Measurements from ENCODE around the gene PPIL6.
"Not testable (repeated sequence)": the region's sequence is repeated elsewhere in the genome, so short reads cannot be mapped to it uniquely, and the experiment has no call there.

The PPIL6 gene

DNA sequence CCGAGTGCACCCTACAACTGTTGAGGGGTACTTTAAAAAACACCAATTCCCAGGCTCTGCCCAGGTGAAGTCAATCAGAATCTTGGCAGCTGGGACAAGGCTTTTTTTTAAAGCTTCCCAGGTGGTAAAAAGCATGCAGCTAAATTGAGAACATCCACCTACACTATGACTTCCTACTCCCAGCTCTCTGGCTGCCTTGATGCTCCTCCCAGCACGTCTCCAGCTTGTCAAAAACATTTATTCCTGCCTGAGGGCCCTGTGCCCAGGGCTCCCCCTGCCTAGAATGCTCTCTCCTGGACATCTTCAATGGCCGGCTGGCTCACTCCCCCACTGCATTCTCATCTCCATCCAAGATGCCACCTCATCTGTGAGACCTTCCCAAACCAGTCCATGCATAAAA lies 32.7 kb upstream of the PPIL6 start:
- Mint-ChIP-seq H3K4me3 (peak overlapping the region; percentile 22), H3K27ac (peak overlapping the region; percentile 35), H3K36me3 (peaks cover 100% of the 10 kb centered on the region)

DNA sequence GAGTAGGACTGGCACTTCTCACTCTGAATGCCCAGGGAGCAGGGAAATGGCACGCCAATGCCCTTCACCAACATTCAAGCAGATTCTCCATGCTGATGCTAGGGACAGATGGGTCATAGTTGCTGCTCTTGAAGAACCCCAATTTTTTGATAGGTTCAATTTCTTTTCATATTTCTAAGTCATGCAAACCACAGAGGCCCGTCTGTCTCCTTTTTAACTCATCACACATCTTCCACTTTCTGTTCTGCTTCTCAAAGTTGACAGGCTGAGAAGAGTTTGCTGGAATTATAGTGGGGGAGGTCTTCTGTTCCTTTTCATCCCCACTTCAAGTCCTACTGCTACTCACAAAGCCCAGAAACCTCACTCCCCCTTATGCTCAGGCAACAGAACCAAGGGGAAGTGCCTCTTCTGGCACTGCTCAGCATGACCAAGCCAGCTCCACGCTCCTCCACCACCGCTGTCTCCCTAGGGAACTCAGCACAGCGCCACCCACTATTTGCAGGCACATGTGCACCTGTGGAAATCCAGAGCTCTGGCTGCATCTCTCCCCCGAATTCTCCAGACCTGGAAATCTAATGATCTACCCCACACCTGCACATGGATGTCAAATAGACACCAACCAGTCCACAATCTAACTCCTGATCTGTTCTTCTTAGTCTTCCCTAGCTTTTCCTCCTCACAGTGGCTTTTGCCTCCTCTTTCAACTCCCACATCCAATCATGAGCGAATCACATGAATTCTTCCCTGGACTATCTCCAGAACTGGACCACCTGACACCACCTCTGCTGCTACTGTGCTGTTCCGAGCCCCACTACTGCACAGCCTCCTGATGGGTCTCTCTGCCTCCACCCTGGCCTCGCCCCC lies 31.9 kb upstream of the PPIL6 start:
- Mint-ChIP-seq H3K4me1 (peaks cover 58% of the 10 kb centered on the region), H3K27ac (peak overlapping the region; percentile 35), H3K4me3 (peak overlapping the region; percentile 22), H3K36me3 (peaks cover 100% of the 10 kb centered on the region), H3K9me3 (no peaks in the 10 kb centered on the region)
- DNase-seq (ENCODE audit: low spot score in 2 of 2) (peak in 1 of 2 donors; percentile 49), ATAC-seq (peak; percentile 59)

More for the DNA sequence above, 32.7 kb upstream of the PPIL6 start:
- DNase-seq (ENCODE audit: low spot score in 2 of 2) (peak in 1 of 2 donors; percentile 46), ATAC-seq (no peak)
- Mint-ChIP-seq H3K9me3 (no peaks in the 10 kb centered on the region), H3K4me1 (peaks cover 65% of the 10 kb centered on the region)

DNA sequence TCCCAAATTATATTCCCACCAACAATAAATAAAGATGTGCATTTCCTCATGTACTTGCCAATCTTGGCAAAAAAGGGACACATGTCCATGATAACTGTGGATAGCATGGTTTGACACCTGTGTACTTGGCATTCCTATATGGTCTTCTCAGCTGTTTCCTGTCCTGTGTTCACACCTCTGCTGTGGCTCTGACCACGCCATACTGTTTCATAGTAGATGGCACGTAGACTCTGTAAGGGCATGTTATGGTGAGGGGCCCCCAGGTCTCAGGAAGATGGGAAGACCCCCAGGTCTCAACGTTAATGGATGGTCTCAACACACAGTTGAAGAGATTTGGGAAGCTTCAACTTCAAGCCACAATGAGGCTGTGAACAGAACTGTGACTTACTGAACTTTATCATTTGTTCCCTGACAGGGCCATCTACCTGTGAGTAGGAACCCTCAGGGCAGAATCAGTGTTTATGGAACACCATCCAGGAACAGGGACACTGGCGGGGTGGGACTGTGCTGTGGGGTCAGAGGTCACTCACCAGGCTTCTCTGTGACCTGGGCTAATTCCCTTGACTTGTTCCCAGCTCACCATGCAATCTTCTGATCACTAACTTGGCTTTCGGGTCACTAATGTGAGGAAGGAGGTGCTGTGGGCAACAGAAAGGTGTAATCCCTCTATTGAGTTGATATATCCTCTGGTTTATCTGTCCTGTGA lies 30.8 kb upstream of the PPIL6 start:
- DNase-seq (ENCODE audit: low spot score in 2 of 2) (peak in 1 of 2 donors; percentile 36), ATAC-seq (no peak)
- H3K36me3 Mint-ChIP-seq, result peaks cover 100% of the 10 kb centered on the region
- peak overlapping the region; percentile 35 for H3K27ac Mint-ChIP-seq
- H3K9me3 Mint-ChIP-seq, result no peaks in the 10 kb centered on the region
- H3K4me1 Mint-ChIP-seq, result peaks cover 54% of the 10 kb centered on the region
- H3K4me3 Mint-ChIP-seq, result peak overlapping the region; percentile 22

DNA sequence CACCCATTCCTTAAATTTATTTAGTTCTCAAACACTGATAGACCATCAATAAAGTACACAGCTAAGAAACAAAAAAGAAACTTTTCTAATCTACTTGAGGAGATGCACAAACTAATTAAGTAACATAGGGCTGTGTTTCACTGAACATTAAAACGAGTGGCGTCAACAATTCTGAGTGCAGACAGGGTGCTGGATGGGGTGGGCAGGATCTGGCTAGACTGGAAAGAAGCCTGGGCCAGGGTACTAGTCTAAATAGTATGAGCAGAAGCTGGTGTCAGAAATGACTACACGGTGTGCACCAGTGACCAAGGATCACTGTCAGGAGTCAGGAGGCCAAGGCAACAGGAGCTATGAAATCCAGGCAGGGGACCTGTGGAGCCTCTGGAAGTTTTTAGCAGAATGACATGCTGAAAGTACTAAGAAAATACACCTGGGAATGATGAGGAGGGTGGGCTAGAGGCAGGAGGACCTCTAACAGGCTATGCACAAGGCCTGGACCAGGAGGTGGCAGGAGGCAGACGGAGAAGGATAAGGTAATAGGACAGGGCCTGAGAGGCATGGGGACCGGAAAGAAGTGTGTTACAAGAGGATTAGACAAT lies 29.3 kb upstream of the PPIL6 start:
- no peaks in the 10 kb centered on the region for H3K9me3 Mint-ChIP-seq
- DNase-seq (ENCODE audit: low spot score in 2 of 2) (peak in 1 of 2 donors; percentile 39), ATAC-seq (no peak)
- peaks cover 100% of the 10 kb centered on the region for H3K36me3 Mint-ChIP-seq
- H3K4me1 Mint-ChIP-seq, result peaks cover 43% of the 10 kb centered on the region
- no peak overlapping the region for H3K4me3 Mint-ChIP-seq
- H3K27ac Mint-ChIP-seq, result peak overlapping the region; percentile 63

DNA sequence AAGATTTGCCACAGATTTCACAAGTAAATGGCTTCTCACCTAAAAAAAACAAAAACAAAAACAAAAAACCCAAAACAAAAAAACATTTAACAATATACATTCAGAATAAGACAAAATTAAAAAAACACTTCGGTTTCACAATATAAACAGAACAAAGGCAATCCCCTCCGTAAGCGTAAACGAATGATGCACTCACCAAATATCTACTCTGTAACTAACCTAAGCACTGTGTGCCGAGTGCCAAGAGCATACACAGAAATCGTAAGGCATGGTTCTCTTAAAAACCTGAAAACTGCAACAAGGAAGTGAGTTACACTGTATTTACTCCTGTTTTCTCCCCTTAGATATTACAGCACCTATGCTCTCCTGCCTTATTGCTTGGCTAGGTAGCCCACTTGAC lies 27.3 kb upstream of the PPIL6 start:
- ATAC-seq, result no peak
- H3K4me1 Mint-ChIP-seq, result peaks cover 38% of the 10 kb centered on the region
- H3K36me3 Mint-ChIP-seq, result peaks cover 100% of the 10 kb centered on the region

DNA sequence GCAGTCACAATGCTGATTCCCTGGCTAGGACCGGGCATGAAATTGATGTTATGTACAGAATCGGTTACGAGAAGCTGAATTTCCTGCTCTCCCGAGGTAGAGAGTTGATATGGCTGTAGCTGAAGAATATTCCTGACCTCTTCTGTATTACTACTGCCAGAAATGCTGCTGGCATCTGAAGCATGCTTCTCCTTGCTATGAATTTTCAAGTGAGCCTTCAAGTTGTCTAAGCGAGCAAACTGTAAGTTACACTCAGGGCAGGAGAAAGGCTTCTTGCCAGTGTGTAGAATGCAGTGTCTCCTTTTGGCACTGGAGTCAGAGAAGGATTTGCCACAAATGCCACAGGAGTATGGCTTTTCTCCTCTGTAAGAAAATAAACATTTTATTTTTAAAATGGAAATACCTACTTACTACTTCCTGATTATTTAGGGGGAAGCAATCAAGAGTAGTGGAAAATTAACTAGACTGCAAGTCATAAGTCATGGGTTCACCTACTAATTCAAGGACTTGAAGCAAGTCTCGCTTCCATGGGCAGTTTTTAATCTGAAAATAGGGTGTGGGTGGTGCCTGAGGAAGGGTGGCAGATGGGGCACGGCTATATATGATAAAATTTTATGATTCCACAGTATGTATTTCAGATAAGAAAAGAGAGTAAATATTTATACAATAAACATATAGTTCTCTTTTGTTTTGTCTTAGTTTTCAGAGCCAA lies 25.9 kb upstream of the PPIL6 start:
- no peak for ATAC-seq
- Mint-ChIP-seq H3K27ac (no peak overlapping the region), H3K4me1 (peaks cover 25% of the 10 kb centered on the region), H3K9me3 (no peaks in the 10 kb centered on the region), H3K36me3 (peaks cover 100% of the 10 kb centered on the region), H3K4me3 (no peak overlapping the region)
- DNase-seq (ENCODE audit: low spot score in 2 of 2), result peak in 1 of 2 donors; percentile 28

More for the DNA sequence above, 27.3 kb upstream of the PPIL6 start:
- DNase-seq (ENCODE audit: low spot score in 2 of 2), result no peak
- Mint-ChIP-seq H3K9me3 (no peaks in the 10 kb centered on the region), H3K4me3 (no peak overlapping the region), H3K27ac (peak overlapping the region; percentile 1)

DNA sequence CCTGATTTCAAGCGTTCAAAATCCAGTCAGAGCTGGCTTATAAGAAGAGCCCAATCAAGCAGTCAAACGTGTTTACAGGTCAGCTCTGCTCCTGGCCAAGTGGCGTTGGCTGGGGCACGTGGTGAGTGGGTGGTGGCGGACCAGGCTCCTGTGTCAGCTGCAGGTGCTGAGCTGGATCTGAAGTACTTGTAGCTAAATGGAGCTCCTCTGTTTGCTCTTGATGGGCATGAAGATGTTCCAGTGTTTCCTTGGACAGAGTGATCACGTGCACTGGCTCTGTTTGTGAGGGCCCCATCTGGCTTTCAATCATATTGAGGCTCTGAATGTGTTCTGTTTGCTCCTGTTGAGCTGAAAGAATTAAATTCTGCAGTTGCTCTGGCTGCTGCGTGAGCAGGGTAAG lies 25.3 kb upstream of the PPIL6 start:
- DNase-seq (ENCODE audit: low spot score in 2 of 2) (peak in 1 of 2 donors; percentile 36), ATAC-seq (no peak)
- no peak overlapping the region for H3K4me3 Mint-ChIP-seq
- H3K9me3 Mint-ChIP-seq, result no peaks in the 10 kb centered on the region
- peaks cover 100% of the 10 kb centered on the region for H3K36me3 Mint-ChIP-seq
- no peak overlapping the region for H3K27ac Mint-ChIP-seq
- H3K4me1 Mint-ChIP-seq, result peaks cover 19% of the 10 kb centered on the region

DNA sequence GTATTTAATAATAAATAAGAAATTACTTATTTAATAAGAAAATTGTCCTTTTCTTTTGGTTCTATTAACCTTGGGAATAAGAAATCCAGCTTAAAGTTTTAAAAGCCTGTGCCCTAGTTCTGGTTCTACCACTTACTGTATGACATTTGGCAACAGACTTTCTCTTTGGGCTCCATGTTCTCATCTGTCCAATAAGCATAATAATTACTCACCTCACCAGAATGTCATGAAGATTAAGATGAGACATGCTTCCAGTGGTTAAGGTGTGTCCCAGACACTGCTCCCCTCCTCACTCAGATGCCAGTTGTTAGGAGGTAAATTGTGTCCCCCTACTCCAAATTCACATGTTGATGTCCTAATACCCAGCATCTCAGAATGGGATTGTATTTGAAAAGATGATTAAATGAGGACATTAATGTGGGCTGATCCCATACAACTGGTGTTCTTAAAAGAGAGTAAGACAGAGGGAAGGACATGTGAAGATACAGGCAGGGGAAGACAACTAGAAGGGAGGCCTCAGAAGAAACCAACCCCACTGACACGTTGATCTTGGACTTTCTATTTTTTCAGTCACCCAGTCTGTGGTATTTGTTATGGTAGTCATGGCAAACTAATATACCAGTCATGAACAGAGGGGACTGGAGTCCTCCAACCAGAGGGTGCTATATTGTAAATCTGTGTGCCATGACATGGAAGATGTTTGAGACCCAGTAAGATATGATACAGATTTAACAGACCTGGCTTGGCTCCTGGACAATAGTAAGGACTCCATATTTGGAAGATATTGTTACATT lies 21.5 kb upstream of the PPIL6 start:
- H3K4me3 Mint-ChIP-seq, result no peak overlapping the region

DNA sequence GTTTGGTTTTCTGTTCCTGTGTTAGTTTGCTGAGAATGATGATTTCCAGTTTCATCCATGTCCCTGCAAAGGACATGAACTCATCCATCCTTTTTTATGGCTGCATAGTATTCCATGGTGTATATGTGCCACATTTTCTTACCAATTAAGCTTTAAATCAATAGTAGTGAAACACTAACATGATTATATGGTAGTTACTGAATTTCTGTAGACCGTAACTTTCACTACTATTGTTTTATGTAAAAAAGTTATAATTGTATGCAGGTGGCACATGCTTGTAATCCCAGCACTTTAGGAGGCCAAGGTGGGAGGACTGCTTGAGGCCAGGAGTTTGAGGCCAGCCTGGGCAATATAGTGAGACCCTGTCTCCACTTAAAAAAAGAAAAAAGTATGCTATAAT lies 20.8 kb upstream of the PPIL6 start:
- not testable (repeated sequence) for H3K27ac Mint-ChIP-seq

More for the DNA sequence above, 21.5 kb upstream of the PPIL6 start:
- peak overlapping the region; percentile 64 for H3K27ac Mint-ChIP-seq
- H3K4me1 Mint-ChIP-seq, result peaks cover 35% of the 10 kb centered on the region
- no peaks in the 10 kb centered on the region for H3K9me3 Mint-ChIP-seq
- peaks cover 83% of the 10 kb centered on the region for H3K36me3 Mint-ChIP-seq
- peak; percentile 52 for ATAC-seq
- no peak for DNase-seq (ENCODE audit: low spot score in 2 of 2)

DNA sequence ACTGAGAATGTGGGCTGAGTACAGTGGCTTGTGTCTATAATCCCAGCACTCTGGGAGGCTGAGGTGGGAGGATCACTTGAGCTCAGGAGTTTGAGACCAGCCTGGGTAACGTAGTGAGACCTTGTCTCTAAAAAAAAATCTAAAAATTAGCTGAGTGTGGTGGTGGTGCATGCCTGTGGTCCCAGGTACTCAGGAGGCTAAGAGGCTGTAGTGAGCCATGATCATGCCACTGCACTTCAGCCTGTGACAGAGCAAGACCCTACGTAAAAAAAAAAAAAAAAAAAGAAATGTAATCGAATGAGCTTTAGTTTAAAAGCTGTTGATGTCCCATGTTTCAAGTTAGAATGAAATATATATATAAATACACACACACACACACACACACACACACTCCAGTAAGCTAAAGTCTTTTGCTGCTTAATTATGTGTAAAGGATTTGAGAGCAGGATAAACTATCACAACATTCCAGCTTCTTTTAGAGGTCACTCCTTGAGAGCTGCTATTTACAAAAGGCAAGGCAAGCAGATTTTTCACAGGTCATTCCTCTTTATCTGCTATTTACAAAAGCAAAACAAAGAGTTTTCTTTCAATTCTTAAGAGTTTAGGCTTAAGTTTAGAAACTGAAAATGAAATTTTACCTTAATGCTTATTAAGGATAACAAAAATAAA lies 19.9 kb upstream of the PPIL6 start:
- H3K36me3 Mint-ChIP-seq, result peaks cover 70% of the 10 kb centered on the region
- ATAC-seq (no peak), DNase-seq (ENCODE audit: low spot score in 2 of 2) (no peak)
- H3K4me1 Mint-ChIP-seq, result peaks cover 44% of the 10 kb centered on the region
- H3K4me3 Mint-ChIP-seq, result no peak overlapping the region
- H3K27ac Mint-ChIP-seq, result no peak overlapping the region
- no peaks in the 10 kb centered on the region for H3K9me3 Mint-ChIP-seq

More for the DNA sequence above, 20.8 kb upstream of the PPIL6 start:
- H3K4me1 Mint-ChIP-seq, result peaks cover 42% of the 10 kb centered on the region
- H3K9me3 Mint-ChIP-seq; ATAC-seq; DNase-seq (ENCODE audit: low spot score in 2 of 2); H3K4me3 Mint-ChIP-seq: not testable (repeated sequence)
- H3K36me3 Mint-ChIP-seq, result peaks cover 76% of the 10 kb centered on the region

DNA sequence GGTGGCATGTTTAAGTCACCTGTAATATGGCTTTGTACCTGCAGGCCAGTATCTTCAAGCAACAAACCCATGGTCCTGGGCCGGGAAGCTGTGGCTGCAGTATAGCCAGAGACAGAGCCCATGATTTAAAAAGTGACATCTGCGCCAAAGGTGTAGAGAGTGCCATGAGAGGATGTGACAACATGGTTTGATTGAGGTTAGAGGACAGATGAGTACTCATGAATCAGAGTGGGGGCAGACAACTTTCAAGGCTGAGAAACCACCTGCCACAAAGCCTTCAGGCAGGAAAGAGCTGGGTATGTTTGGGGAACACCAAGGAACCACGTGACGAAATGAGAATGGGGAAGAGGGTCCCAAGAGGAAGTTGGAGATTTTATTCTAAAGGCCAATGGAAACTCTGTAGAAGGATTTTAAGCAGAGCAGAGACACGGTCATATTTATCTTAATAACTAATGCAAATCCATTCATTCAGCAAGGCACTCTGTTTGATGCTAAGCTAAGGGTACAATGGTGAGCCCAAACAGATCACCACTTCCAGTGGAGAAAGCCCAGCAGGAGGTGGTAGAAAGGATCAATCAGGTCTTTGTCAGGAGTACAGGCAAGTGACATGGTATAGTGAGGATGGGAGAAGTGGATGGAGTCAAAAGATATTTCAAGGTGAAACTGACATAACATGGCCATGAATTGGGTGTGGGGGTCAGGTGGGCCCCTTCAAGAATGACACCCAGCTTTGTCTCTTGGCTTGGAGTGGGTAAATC lies 18.5 kb upstream of the PPIL6 start:
- H3K27ac Mint-ChIP-seq, result no peak overlapping the region
- ATAC-seq, result peak; percentile 80
- no peaks in the 10 kb centered on the region for H3K9me3 Mint-ChIP-seq
- peak in 1 of 2 donors; percentile 78 for DNase-seq (ENCODE audit: low spot score in 2 of 2)
- H3K36me3 Mint-ChIP-seq, result peaks cover 69% of the 10 kb centered on the region
- H3K4me3 Mint-ChIP-seq, result peak overlapping the region; percentile 0
- peaks cover 51% of the 10 kb centered on the region for H3K4me1 Mint-ChIP-seq

DNA sequence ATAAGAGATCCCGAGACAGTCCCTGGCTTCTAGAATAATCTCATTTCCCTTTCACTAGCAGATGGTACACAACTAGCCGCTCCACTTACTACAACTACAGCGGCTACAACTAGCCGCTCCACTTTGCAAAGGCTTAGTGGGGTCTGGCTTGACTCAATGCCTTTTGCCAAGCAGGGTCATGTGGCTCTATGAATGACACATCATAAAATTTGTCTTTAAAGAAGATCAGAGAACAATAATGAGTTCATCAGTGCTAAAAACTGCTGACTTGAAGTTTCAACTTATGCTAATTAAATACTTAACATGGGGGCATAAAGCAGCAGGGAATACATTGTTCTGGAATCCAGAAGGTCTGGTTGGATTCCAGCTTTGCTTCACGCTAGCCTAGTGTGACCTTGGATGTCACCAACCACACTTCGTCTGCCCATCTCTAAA lies 17.2 kb upstream of the PPIL6 start:
- H3K27ac Mint-ChIP-seq, result peak overlapping the region; percentile 61

More for the DNA sequence above, 17.2 kb upstream of the PPIL6 start:
- H3K4me1 Mint-ChIP-seq, result peaks cover 56% of the 10 kb centered on the region
- H3K4me3 Mint-ChIP-seq, result no peak overlapping the region
- H3K36me3 Mint-ChIP-seq, result peaks cover 62% of the 10 kb centered on the region
- DNase-seq (ENCODE audit: low spot score in 2 of 2), result no peak
- no peaks in the 10 kb centered on the region for H3K9me3 Mint-ChIP-seq
- no peak for ATAC-seq

Measured in stimulated activated effector memory CD8-positive, alpha-beta T cell treated with anti-CD3 and anti-CD28 coated beads, Interleukin-12 subunit alpha, Interleukin-12 subunit beta, amount 100 ng/mL, for 72 hours (primary cell).